PFSK-1 (cell line): ENCODE results near the gene ATP11A.

Experiments
- FOXP2 ChIP-seq: optimal IDR thresholded peaks from 2 replicates; pipeline ENCODE3; 2011; ENCODE audit warnings: borderline replicate concordance, control low read depth, inconsistent platforms; ENCODE audit not compliant: insufficient read depth; ENCODE audit errors: extremely low read length, extremely low read depth
- POLR2AphosphoS5 ChIP-seq: IDR thresholded peaks from 2 replicates; pipeline ENCODE4 v1.6.1; 2012; ENCODE audit warnings: low read depth, mild to moderate bottlenecking, control low read depth, low read length, moderate library complexity
- SIN3A ChIP-seq: IDR thresholded peaks from 2 replicates; pipeline ENCODE4 v1.6.1; 2012; ENCODE audit warnings: mild to moderate bottlenecking, low read length, moderate library complexity, borderline replicate concordance; ENCODE audit not compliant: insufficient read depth
- TAF1 ChIP-seq: IDR thresholded peaks from 2 replicates; pipeline ENCODE4 v1.6.1; 2012; ENCODE audit warnings: low read length, control low read depth, borderline replicate concordance; ENCODE audit not compliant: insufficient read depth
- TF ChIP-seq, protein P1 (sequence below), 2 experiments: IDR thresholded peaks; 2 replicates each; pipeline versions ENCODE4 v1.6.1 to v1.8.0; 2011 to 2012; ENCODE audit warnings: low read depth in 2 of 2, low read length in 2 of 2, control low read depth in 1 of 2, inconsistent platforms in 1 of 2, mild to moderate bottlenecking in 1 of 2, moderate library complexity in 1 of 2; ENCODE audit not compliant: insufficient read depth in 1 of 2

Gene ATP11A

DNA sequence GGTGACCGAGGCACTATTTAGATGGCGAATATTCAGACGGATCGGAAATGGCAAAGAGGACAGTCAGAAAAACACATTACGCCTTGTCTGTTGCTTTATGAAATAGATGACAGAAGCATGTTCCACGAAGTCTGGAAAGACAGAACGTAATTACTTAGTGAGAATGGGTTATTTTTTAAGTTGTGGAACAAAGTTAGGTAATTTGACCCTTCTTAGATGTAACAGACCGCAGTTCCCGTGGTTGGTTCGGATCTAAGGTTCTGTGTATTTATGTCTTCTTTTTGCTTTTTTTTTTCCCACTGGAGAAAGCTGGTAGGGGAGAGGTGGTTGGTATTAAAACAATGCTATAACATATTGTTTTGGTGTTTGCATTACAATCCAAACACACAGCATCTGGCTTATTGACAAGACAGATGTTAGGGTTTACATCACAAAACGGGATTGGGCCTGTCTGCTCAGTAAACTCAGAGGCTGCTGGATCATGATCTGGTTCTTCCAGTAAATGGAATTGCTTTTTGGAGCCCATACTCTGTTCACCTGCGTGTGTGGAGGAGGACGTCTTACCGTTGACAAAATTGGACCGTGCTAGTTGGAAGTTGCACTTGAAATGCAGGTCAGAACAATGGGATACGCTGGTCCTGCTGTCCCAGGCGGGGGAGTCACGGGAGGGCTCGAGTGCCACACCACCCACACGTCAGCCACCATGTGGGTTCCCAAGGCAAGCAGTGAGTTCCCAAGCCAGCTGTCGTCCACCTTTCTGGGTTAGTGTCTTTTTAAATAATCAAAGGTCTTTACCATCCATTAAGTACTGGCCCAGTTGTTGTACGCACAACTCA, 13.8 kb downstream of the ATP11A start:
- TF ChIP-seq TAF1 (no peak), FOXP2 (no peak), SIN3A (no peak), POLR2AphosphoS5 (no peak)
- TF ChIP-seq, protein P1, sequence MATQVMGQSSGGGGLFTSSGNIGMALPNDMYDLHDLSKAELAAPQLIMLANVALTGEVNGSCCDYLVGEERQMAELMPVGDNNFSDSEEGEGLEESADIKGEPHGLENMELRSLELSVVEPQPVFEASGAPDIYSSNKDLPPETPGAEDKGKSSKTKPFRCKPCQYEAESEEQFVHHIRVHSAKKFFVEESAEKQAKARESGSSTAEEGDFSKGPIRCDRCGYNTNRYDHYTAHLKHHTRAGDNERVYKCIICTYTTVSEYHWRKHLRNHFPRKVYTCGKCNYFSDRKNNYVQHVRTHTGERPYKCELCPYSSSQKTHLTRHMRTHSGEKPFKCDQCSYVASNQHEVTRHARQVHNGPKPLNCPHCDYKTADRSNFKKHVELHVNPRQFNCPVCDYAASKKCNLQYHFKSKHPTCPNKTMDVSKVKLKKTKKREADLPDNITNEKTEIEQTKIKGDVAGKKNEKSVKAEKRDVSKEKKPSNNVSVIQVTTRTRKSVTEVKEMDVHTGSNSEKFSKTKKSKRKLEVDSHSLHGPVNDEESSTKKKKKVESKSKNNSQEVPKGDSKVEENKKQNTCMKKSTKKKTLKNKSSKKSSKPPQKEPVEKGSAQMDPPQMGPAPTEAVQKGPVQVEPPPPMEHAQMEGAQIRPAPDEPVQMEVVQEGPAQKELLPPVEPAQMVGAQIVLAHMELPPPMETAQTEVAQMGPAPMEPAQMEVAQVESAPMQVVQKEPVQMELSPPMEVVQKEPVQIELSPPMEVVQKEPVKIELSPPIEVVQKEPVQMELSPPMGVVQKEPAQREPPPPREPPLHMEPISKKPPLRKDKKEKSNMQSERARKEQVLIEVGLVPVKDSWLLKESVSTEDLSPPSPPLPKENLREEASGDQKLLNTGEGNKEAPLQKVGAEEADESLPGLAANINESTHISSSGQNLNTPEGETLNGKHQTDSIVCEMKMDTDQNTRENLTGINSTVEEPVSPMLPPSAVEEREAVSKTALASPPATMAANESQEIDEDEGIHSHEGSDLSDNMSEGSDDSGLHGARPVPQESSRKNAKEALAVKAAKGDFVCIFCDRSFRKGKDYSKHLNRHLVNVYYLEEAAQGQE (IDR thresholded peaks at IDR 0.05; ENCODE audit: insufficient read depth in 1 of 2, low read depth in 2 of 2, low read length in 2 of 2): no peak

DNA sequence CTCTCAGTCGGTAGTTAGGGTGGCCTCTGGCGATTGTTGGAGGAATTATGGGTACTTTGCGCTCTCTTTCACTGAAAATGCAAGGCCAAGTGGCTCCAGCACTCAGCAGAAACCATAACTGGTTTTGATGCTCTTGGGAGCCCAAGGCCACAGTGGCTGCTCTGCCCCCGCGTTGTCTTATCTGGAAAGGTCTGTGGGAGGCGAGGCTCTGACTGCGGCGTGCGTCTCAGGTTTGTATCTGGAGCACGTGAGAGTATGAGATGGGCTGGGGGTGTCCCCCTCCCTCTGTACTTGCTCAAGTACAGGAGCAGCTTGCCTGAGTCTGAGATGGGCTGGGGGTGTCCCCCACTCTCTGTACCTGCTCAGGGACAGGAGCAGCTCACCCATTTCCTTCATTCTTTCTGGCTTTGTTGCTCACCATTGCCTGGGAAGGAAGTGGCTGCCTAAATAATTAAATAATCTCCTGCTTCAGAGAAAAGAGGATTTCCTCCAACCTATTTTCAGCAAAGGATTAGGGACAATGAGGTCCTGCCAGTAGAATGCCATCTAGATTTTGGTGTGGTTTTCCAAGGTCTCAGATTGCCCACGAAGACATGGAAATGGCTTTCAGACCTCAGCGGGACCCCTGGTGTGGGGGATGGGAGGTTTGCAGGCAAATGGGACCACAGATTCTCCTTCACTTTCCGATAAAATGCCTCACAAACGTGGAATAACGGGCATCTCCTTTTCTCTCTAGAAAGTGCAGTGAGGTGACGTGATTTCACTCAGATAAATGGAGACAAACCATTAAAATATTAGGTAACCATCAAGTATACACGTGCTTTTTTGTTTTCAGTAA, 14.7 kb downstream of the ATP11A start:
- TF ChIP-seq SIN3A: no peak
- TF ChIP-seq, protein P1 (IDR thresholded peaks at IDR 0.05; ENCODE audit: insufficient read depth in 1 of 2, low read depth in 2 of 2, low read length in 2 of 2): no peak
- no peak for TF ChIP-seq TAF1
- no peak for TF ChIP-seq FOXP2
- TF ChIP-seq POLR2AphosphoS5: no peak

DNA sequence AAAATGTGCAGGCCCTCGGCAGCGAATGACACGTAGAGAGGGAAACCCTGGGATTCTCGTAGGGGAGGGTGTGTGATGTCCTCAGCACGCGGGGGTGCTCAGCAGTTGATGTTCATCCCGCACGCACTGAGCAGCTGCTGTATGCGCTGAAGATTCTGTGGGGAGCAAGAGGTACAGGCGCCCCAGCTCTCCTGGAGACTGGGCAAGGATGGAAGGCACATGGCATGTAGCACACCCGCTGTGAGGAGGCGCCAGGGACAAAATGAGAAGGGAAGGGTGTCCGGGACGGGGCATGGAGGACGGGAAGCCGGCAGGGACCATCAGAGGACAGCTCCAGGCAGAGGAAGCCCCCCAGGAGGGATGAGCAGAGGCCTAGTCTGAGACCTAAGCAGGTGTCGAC, 15.4 kb downstream of the ATP11A start:
- TF ChIP-seq FOXP2 (no peak), TAF1 (no peak), POLR2AphosphoS5 (no peak), SIN3A (no peak)
- TF ChIP-seq, protein P1 (IDR thresholded peaks at IDR 0.05; ENCODE audit: insufficient read depth in 1 of 2, low read depth in 2 of 2, low read length in 2 of 2): no peak

DNA sequence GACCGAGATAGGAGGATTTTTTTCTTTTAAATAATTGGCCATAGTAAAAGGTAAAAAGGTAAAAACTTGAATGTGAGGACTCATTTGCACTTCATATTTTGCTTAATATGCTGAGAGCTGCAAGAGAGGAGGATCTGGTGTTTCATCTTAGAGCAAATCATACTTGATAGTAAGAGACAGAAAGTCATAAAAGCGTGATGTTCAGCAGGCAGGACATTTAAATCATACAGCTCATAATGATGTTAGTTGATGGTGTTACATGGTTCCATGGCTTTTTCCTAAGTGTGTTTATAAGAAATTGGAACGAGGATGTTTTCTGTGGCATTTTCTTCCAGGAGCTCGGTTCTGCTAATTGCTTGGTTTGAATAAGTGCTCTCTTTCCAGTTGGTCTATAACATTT, 16.3 kb downstream of the ATP11A start:
- no peak for TF ChIP-seq TAF1
- no peak for TF ChIP-seq SIN3A
- TF ChIP-seq POLR2AphosphoS5: no peak
- no peak for TF ChIP-seq FOXP2
- TF ChIP-seq, protein P1 (IDR thresholded peaks at IDR 0.05; ENCODE audit: insufficient read depth in 1 of 2, low read depth in 2 of 2, low read length in 2 of 2): no peak
